Keratinocyte (primary cell): ENCODE measurements around the gene ZNF689. TPM values are rescaled to one million over a fixed set of nuclear protein-coding genes. Genes with fewer than 3 reads are reported as not detected.

ENCODE experiments used
- DNase-seq: peaks from one replicate; pipeline ENCODE4 v3.0.0-alpha.2; 2011; ENCODE audit warnings: low read depth, missing footprints, low spot score
- FAIRE-seq: peaks from 2 replicates; lab custom pipeline; 2011; peaks lifted over from hg19 to GRCh38; lab: Jason Lieb, UNC
- H2AFZ ChIP-seq: 2 replicates; pipeline ENCODE4 v1.6.0; 2012; ENCODE audit warnings: low read length, control low read depth, inconsistent platforms; ENCODE audit not compliant: control insufficient read depth
- H3K27ac ChIP-seq: 2 replicates; pipeline ENCODE4 v1.5.1; 2011; ENCODE audit warnings: low read length; ENCODE audit not compliant: control insufficient read depth, insufficient read depth
- H3K27me3 ChIP-seq: 3 replicates; pipeline ENCODE4 v1.6.0; 2011; ENCODE audit warnings: low read length; ENCODE audit not compliant: control insufficient read depth, insufficient read depth; ENCODE audit errors: extremely low read depth
- H3K36me3 ChIP-seq, 2 experiments: 2 replicates in 1 of 2; 3 replicates in 1 of 2; pipeline ENCODE4 v1.5.1; 2011; ENCODE audit warnings: low read length in 2 of 2, mild to moderate bottlenecking in 1 of 2; ENCODE audit not compliant: control insufficient read depth in 2 of 2, insufficient read depth in 2 of 2; ENCODE audit errors: extremely low read depth in 1 of 2
- H3K4me1 ChIP-seq: 3 replicates; pipeline ENCODE4 v1.5.1; 2011; ENCODE audit warnings: low read length; ENCODE audit not compliant: control insufficient read depth, insufficient read depth; ENCODE audit errors: extremely low read depth
- H3K4me2 ChIP-seq: 3 replicates; pipeline ENCODE4 v1.6.0; 2011; ENCODE audit warnings: low read depth, low read length; ENCODE audit not compliant: control insufficient read depth, insufficient read depth; ENCODE audit errors: extremely low read depth
- H3K4me3 ChIP-seq, 3 experiments: fragments of 200-600 bp in 1 of 3; sonication (generic) in 1 of 3; 2 replicates in 2 of 3; 3 replicates in 1 of 3; pipeline ENCODE4 v1.5.1; 2011 to 2016; ENCODE audit warnings: low read length in 3 of 3, mild to moderate bottlenecking in 3 of 3, control low read depth in 2 of 3, inconsistent platforms in 1 of 3, low read depth in 1 of 3, mixed read lengths in 1 of 3, mixed run types in 1 of 3, moderate library complexity in 1 of 3; ENCODE audit not compliant: control insufficient read depth in 2 of 3, insufficient read depth in 2 of 3; ENCODE audit errors: extremely low read depth in 1 of 3
- H3K79me2 ChIP-seq: 2 replicates; pipeline ENCODE4 v1.6.0; 2012; ENCODE audit warnings: low read length; ENCODE audit not compliant: control insufficient read depth, insufficient read depth
- H3K9ac ChIP-seq: 3 replicates; pipeline ENCODE4 v1.6.0; 2011; ENCODE audit warnings: low read length; ENCODE audit not compliant: control insufficient read depth, insufficient read depth; ENCODE audit errors: extremely low read depth
- H3K9me1 ChIP-seq: 3 replicates; pipeline ENCODE4 v1.6.0; 2011; ENCODE audit warnings: low read length; ENCODE audit not compliant: control insufficient read depth, insufficient read depth; ENCODE audit errors: extremely low read depth
- H3K9me3 ChIP-seq: 2 replicates; pipeline ENCODE4 v1.5.1; 2012; ENCODE audit warnings: low read depth, low read length; ENCODE audit not compliant: control insufficient read depth
- H4K20me1 ChIP-seq: 3 replicates; pipeline ENCODE4 v1.6.0; 2011; ENCODE audit warnings: low read length; ENCODE audit not compliant: control insufficient read depth, insufficient read depth; ENCODE audit errors: extremely low read depth
- EZH2 ChIP-seq: IDR thresholded peaks from one replicate; pipeline ENCODE4 v1.6.1; 2012; ENCODE audit warnings: inconsistent platforms, mild to moderate bottlenecking, low read length, moderate library complexity
- dilution Hi-C: fragments of 300-500 bp; cut with MboI; formaldehyde crosslinking; loops from one replicate; pipeline ENCODE4 v1.7.0; 2020; ENCODE audit warnings: low sequenced_read_pairs; ENCODE audit not compliant: extremely low pct_ligation_motif_present
- polyA minus RNA-seq, 3 experiments: library from RNA; depleted of rRNA, polyadenylated mRNA; stranded (reverse); fragments of >200 nt; gene quantifications; 1 replicate in 1 of 3; 2 replicates in 1 of 3; 3 replicates in 1 of 3; pipeline ENCODE4 v1.2.3, GENCODE V29; 2011
- polyA plus RNA-seq, 5 experiments: library from polyadenylated mRNA; depleted of rRNA in 3 of 5; stranded (reverse) in 3 of 5; stranded (forward) in 1 of 5; unstranded in 1 of 5; fragments of >200 nt; gene quantifications; 1 replicate in 1 of 5; 2 replicates in 3 of 5; 3 replicates in 1 of 5; pipeline versions ENCODE4 v1.2.1 to v1.2.3, GENCODE V29; 2011 to 2012; ENCODE audit warnings: missing spikeins in 2 of 5, low read depth in 1 of 5, low replicate concordance in 1 of 5
- TF ChIP-seq, protein P1 (sequence below), 3 experiments: IDR thresholded peaks in 1 of 3; conservative IDR thresholded peaks in 1 of 3; optimal IDR thresholded peaks in 1 of 3; 2 replicates in 2 of 3; 3 replicates in 1 of 3; pipeline versions ENCODE3 to v1.5.1; 2011; ENCODE audit warnings: low read length in 3 of 3, mild to moderate bottlenecking in 3 of 3, moderate library complexity in 2 of 3, control low read depth in 1 of 3, inconsistent platforms in 1 of 3; ENCODE audit not compliant: insufficient read depth in 2 of 3; ENCODE audit errors: extremely low read depth in 1 of 3

The ZNF689 gene
- polyA plus RNA-seq, result 2.1 to 5.7 TPM (median 3.3 TPM) in 3 replicates
- 0.50 TPM for polyA plus RNA-seq (2011; ENCODE audit: low read depth)
- polyA plus RNA-seq (2011; cell fraction: cytosol; rRNA removed), result 3.1 and 3.7 TPM in 2 replicates
- polyA plus RNA-seq (2011; cell fraction: nucleus; rRNA removed), result 3.2 and 3.9 TPM in 2 replicates
- 1.3 and 6.5 TPM in 2 replicates for polyA plus RNA-seq (2012; ENCODE audit: low replicate concordance)
- polyA minus RNA-seq, result 4.4 to 7.4 TPM (median 6.0 TPM) in 3 replicates
- polyA minus RNA-seq (2011; cell fraction: cytosol; rRNA and poly(A)+ RNA removed), result 8.6 TPM
- 3.5 and 3.6 TPM in 2 replicates for polyA minus RNA-seq (2011; cell fraction: nucleus; rRNA and poly(A)+ RNA removed)

DNA sequence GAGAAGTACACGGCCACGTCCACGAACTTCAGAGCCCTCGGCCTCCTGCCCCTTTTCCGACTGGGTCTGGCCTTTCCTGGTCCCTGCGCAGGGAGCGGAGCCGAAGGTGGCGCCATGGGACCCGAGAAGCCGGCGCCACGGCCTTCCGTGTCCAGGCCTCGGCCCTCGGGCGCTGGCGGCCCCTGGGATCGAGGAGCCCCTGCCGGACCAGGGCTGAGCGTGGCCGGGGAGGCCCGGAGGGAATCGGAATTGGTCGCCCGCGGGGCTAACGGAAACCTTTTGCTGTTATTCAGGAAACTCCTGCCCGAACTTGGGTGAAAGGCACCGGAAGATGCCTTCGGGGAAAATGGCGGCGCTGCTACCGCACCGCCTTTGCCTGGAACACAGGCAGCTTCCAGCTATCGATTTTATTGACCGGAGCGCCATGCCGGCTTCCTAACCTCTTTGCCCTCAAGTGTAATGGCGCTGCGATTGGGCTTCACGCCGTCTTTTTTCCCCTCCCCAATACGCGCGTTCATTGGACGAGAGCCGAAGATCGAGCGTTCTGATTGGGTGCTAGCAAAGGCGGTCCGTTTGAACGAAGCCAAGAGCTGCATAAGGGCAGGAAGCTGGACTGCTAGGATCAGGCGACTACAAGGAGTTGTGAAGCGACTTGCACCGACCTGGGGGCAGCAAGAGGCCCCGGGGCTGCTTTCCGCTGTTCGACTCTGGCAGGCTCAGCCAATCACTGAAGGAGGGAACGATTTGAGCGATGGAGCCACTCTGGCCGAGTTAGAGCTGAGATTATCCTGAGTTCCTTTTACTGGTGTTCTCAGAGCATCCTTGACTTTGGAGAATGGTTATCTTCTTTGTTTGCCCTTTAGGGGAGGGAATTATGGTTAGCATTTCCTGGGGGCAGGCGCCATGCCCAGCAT lies at the start of gene ZNF689:
Gene ZNF689 (minus strand): TSS at position 464 of the 914 bp plus-strand sequence. CDS start 348 bp downstream, at position 116.
- Histone ChIP-seq H3K9me3 (no peaks in the 10 kb centered on the region), H4K20me1 (no peaks in the 10 kb centered on the region), H3K36me3 (peaks cover 0 to 4% of the 10 kb centered on the region in 2 experiments), H3K27me3 (no peaks in the 10 kb centered on the region), H3K9me1 (no peaks in the 10 kb centered on the region), H3K79me2 (peaks cover 4% of the 10 kb centered on the region), H3K4me2 (peak within 1 kb of the TSS; percentile 69), H3K4me1 (peaks cover 7% of the 10 kb centered on the region), H3K27ac (peak within 1 kb of the TSS; percentile 92), H3K9ac (peak within 1 kb of the TSS; percentile 97), H3K4me3 (peak within 1 kb of the TSS; percentile 76 to 97 (median 96)), H2AFZ (peak within 1 kb of the TSS; percentile 97)
- TF ChIP-seq, protein P1, sequence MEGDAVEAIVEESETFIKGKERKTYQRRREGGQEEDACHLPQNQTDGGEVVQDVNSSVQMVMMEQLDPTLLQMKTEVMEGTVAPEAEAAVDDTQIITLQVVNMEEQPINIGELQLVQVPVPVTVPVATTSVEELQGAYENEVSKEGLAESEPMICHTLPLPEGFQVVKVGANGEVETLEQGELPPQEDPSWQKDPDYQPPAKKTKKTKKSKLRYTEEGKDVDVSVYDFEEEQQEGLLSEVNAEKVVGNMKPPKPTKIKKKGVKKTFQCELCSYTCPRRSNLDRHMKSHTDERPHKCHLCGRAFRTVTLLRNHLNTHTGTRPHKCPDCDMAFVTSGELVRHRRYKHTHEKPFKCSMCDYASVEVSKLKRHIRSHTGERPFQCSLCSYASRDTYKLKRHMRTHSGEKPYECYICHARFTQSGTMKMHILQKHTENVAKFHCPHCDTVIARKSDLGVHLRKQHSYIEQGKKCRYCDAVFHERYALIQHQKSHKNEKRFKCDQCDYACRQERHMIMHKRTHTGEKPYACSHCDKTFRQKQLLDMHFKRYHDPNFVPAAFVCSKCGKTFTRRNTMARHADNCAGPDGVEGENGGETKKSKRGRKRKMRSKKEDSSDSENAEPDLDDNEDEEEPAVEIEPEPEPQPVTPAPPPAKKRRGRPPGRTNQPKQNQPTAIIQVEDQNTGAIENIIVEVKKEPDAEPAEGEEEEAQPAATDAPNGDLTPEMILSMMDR (optimal IDR thresholded peaks at IDR 0.05 in 1 of 3, IDR thresholded peaks at IDR 0.05 in 1 of 3, conservative IDR thresholded peaks at IDR 0.05 in 1 of 3; ENCODE audit: extremely low read depth in 1 of 3, insufficient read depth in 2 of 3, low read length in 3 of 3), result no peak
- no peak for TF ChIP-seq EZH2
- dilution Hi-C loops, result no loop called here
- DNase-seq (peak; percentile 82), FAIRE-seq (peak; percentile 86)

DNA sequence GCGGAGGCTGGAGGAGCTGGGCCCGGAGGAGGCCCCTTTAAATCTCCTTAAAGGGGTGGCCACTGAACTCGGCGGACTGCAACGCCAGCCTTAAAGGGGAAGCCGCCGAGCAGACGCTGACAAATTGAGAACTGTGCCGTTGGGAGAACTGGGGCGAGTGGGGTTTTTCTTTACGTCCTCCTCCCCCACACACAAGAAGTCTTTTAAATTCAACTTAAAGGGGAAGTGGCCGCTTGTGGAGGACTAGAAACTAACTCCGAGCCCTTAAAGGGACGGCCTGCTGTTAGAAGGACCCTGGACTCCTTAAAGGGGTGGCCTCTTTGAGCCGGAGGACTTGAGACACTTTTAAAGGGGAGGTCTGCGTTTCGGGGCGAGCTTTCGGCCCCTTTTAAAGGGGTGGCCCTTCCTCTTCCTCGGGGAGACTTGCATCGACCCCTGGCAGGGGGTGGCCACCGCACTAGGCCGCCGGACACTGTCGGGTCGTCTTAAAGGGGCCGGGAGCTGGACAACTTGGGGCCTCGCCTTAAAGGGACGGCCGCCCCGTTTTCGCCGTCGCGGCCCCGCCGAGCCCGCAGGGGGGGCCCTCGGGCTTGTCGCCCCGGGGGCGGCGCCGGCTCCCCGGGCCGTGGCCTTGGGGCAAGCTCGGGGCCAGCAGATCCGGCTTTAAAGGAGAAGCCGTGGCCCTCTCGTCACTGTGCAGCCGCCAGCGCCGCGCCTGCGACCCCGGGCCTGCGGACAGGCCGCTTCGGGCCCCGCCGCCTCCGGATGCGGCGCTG lies 48.7 kb upstream of the ZNF689 start:
- Histone ChIP-seq H2AFZ (peak overlapping the region; percentile 22), H3K4me3 (peak overlapping the region; percentile 87 to 97 (median 90)), H3K27me3 (no peaks in the 10 kb centered on the region), H3K27ac (peak overlapping the region; percentile 100), H3K36me3 (peaks cover 44% of the 10 kb centered on the region in 2 experiments), H4K20me1 (no peaks in the 10 kb centered on the region), H3K4me2 (peak overlapping the region; percentile 48), H3K79me2 (peaks cover 42% of the 10 kb centered on the region), H3K9ac (peak overlapping the region; percentile 99), H3K4me1 (peaks cover 24% of the 10 kb centered on the region), H3K9me1 (no peaks in the 10 kb centered on the region), H3K9me3 (no peaks in the 10 kb centered on the region)
- TF ChIP-seq EZH2, result no peak
- TF ChIP-seq, protein P1 (optimal IDR thresholded peaks at IDR 0.05 in 1 of 3, IDR thresholded peaks at IDR 0.05 in 1 of 3, conservative IDR thresholded peaks at IDR 0.05 in 1 of 3; ENCODE audit: extremely low read depth in 1 of 3, insufficient read depth in 2 of 3, low read length in 3 of 3), result peak in 1 of 3 experiments; percentile 9
- dilution Hi-C loops, result no loop called here
- FAIRE-seq, result peak; percentile 9
- DNase-seq, result peak; percentile 87
